ENCODE measurements around the gene TYW1B. TPM values are rescaled to one million over a fixed set of nuclear protein-coding genes. Genes with fewer than 3 reads are reported as not detected.
"Not testable (repeated sequence)": the region's sequence is repeated elsewhere in the genome, so short reads cannot be mapped to it uniquely, and the experiment has no call there.

Gene TYW1B
- total and polyA plus RNA-seq, 3 experiments from 2014 or later, result 1.5 to 5.1 (median 4.7) TPM

DNA sequence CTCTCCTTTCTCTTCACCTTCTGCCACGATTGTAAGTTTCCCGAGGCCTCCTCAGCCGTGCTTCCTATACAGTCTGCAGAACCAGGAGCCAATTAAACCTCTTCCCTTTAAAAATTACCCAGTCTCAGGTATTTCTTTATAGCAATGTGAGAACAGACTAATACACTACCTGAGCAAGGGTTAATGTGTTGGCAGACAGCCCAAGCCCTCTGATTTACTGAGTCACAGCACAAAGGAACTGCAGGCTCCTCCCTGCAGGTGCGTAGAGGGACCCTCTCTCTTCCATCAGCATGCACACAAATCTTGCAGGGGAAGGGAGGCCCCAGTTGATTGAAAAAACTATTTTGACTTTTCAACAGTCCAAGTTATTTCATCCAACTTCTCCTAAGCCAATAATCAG, 271.3 kb downstream of the TYW1B start:
- H3K9me3 ChIP-seq (ENCODE audit: low read length); H3K36me3 ChIP-seq (ENCODE audit: insufficient read depth, low read length); H3K4me1 Mint-ChIP-seq; H3K27me3 Mint-ChIP-seq; H3K4me1 ChIP-seq (ENCODE audit: insufficient read depth, low read length); CTCF ChIA-PET; H3K27ac ChIP-seq (ENCODE audit: low read depth, low read length); H3K36me3 Mint-ChIP-seq; H3K4me3 Mint-ChIP-seq; H3K27me3 ChIP-seq (ENCODE audit: insufficient read depth, low read length, poor library complexity, severe bottlenecking); DNase-seq; H3K4me3 ChIP-seq (ENCODE audit: low read length); POLR2A ChIA-PET; H3K27ac Mint-ChIP-seq: not testable (repeated sequence)
- H3K9me3 Mint-ChIP-seq, result peaks cover 2 to 26% (median 10%) of the 10 kb centered on the region in 5 donors

DNA sequence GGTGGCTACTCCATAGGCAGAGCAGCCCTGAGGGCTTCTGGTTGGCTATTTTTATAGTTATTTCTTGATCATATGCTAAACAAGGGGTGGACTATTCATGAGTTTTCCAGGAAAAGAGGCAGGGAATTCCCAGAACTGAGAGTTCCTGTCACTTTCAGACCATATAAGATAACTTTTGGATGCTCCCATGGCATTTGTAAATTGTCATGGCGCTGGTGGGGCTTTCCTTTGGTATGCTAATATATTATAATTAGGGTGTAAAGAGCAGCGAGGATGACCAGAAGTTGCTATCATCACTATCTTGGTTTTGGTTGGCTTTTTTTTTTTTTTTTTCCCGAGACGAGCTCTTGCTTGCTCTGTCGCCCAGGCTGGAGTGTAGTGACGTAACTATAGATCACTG, 272.8 kb downstream of the TYW1B start:
- H3K4me3 ChIP-seq (ENCODE audit: low read length); POLR2A ChIA-PET; H3K27me3 ChIP-seq (ENCODE audit: insufficient read depth, low read length, poor library complexity, severe bottlenecking); CTCF ChIA-PET; H3K27ac Mint-ChIP-seq; H3K9me3 ChIP-seq (ENCODE audit: low read length); H3K27ac ChIP-seq (ENCODE audit: low read depth, low read length); H3K4me1 Mint-ChIP-seq; H3K4me1 ChIP-seq (ENCODE audit: insufficient read depth, low read length); H3K36me3 ChIP-seq (ENCODE audit: insufficient read depth, low read length); DNase-seq; H3K27me3 Mint-ChIP-seq; H3K36me3 Mint-ChIP-seq; H3K4me3 Mint-ChIP-seq: not testable (repeated sequence)
- peaks cover 0 to 25% (median 11%) of the 10 kb centered on the region in 5 donors for H3K9me3 Mint-ChIP-seq

DNA sequence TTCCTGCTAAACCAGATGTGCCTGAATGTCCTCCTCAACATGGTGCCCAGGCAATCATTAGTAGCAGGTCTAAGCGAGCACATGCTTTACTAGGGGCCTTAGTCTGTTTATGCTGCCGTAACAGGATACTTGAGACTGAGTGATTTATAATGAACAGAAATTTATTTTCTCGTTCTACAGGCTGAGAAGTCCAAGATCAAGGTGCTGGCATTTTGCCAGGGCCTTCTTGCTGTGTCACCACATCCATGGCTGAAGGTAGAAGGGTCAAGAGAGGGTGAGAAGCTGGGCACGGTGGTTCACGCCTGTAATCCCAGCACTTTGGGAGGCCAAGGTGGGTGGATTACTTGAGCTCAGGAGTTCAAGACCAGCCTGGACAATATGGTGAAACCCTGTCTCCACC, 273.6 kb downstream of the TYW1B start:
- CTCF ChIA-PET, result not testable (repeated sequence)

DNA sequence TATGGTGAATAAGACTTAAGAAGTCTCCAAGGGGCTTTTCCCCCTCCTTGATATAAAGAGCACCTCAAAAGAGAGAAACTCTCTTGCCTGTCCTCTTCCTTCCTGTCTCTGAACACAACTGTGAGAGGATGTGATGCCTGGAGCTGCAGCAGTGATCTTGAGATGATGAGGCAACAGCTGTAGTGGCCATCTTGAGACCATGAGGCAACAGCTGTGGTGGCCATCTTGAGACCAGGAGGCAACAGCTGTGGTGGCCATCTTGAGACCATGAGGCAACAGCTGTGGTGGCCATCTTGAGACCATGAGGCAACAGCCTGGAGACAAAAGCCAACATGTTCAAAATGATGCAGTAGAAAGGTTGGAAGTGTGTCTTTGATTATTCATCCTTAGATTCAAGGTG, 277.5 kb downstream of the TYW1B start:
- H3K4me1 Mint-ChIP-seq; H3K27me3 Mint-ChIP-seq; DNase-seq; H3K4me1 ChIP-seq (ENCODE audit: insufficient read depth, low read length); POLR2A ChIA-PET; H3K27ac ChIP-seq (ENCODE audit: low read depth, low read length); H3K9me3 ChIP-seq (ENCODE audit: low read length); H3K27me3 ChIP-seq (ENCODE audit: insufficient read depth, low read length, poor library complexity, severe bottlenecking); H3K36me3 ChIP-seq (ENCODE audit: insufficient read depth, low read length); H3K36me3 Mint-ChIP-seq; H3K4me3 Mint-ChIP-seq; CTCF ChIA-PET; H3K4me3 ChIP-seq (ENCODE audit: low read length); H3K27ac Mint-ChIP-seq: not testable (repeated sequence)
- H3K9me3 Mint-ChIP-seq, result peaks cover 0 to 18% (median 13%) of the 10 kb centered on the region in 5 donors

More for the DNA sequence above, 273.6 kb downstream of the TYW1B start:
- DNase-seq; POLR2A ChIA-PET; H3K27ac ChIP-seq (ENCODE audit: low read depth, low read length); H3K4me1 Mint-ChIP-seq; H3K9me3 ChIP-seq (ENCODE audit: low read length); H3K27me3 Mint-ChIP-seq; H3K4me3 ChIP-seq (ENCODE audit: low read length); H3K27ac Mint-ChIP-seq; H3K4me1 ChIP-seq (ENCODE audit: insufficient read depth, low read length); H3K36me3 Mint-ChIP-seq; H3K4me3 Mint-ChIP-seq; H3K36me3 ChIP-seq (ENCODE audit: insufficient read depth, low read length); H3K27me3 ChIP-seq (ENCODE audit: insufficient read depth, low read length, poor library complexity, severe bottlenecking): not testable (repeated sequence)
- H3K9me3 Mint-ChIP-seq, result peaks cover 0 to 23% (median 13%) of the 10 kb centered on the region in 5 donors

DNA sequence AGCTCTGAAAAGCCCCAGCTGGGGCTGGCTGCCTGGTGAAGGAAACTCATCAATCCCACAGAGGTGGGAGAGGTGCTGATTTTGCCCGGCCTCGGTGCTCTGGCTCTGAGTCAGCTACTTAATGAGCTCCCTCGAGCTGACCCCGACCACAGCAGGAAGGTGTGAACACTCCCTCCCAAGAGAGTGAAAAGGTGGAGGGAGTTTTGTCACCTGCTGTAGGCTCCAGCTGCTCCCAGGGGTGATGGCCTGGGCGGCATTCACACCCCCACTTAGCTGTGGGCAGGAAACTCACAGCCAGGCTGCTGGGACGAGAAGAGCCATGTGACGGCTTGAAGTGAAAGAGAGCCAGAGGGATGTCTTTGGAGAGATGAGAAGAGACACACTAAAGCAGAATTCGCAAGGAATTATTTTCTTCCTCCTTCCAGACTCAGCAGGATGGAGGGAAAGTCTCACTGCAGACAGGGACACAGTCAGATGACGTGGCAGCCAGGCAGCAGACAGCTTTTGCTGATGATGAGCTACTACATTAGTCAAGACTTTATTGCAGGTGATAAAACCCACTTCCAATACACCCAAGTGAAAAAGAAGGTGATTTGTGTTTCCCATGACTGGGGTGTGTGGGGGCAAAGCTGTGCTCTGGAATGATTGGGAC, 281.3 kb downstream of the TYW1B start:
- H3K4me1 Mint-ChIP-seq; H3K27ac ChIP-seq (ENCODE audit: low read depth, low read length); H3K4me3 ChIP-seq (ENCODE audit: low read length); H3K36me3 ChIP-seq (ENCODE audit: insufficient read depth, low read length); H3K27me3 Mint-ChIP-seq; H3K9me3 ChIP-seq (ENCODE audit: low read length); H3K4me3 Mint-ChIP-seq; H3K27me3 ChIP-seq (ENCODE audit: insufficient read depth, low read length, poor library complexity, severe bottlenecking); DNase-seq; CTCF ChIA-PET; H3K36me3 Mint-ChIP-seq; H3K4me1 ChIP-seq (ENCODE audit: insufficient read depth, low read length); POLR2A ChIA-PET: not testable (repeated sequence)
- Mint-ChIP-seq H3K27ac (peak overlapping the region in 1 of 8 donors; percentile 88), H3K9me3 (peaks cover 0 to 11% (median 5%) of the 10 kb centered on the region in 5 donors)

DNA sequence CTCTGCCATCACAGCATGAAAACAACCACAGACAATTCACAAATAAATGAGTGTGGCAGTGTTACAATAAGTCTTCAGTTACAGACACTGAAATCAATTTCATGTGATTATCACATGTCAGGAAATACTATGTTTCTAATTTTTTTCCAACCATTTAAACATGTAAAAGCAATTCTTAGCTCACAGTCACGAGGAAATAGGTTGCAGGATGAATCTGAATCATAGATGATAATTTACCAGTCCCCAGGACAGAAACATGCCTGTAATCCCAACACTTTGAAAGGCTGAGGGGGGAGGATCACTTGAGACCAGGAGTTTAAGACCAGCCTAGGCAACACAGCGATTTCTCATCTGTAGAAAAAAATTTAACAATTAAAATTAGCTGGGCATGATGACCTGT, 283.5 kb downstream of the TYW1B start:
- H3K27me3 ChIP-seq (ENCODE audit: insufficient read depth, low read length, poor library complexity, severe bottlenecking); DNase-seq; H3K9me3 ChIP-seq (ENCODE audit: low read length); H3K36me3 Mint-ChIP-seq; H3K27me3 Mint-ChIP-seq; H3K4me1 Mint-ChIP-seq; POLR2A ChIA-PET; H3K36me3 ChIP-seq (ENCODE audit: insufficient read depth, low read length); H3K4me3 ChIP-seq (ENCODE audit: low read length); CTCF ChIA-PET; H3K4me1 ChIP-seq (ENCODE audit: insufficient read depth, low read length); H3K4me3 Mint-ChIP-seq; H3K27ac ChIP-seq (ENCODE audit: low read depth, low read length); H3K27ac Mint-ChIP-seq; H3K9me3 Mint-ChIP-seq: not testable (repeated sequence)

DNA sequence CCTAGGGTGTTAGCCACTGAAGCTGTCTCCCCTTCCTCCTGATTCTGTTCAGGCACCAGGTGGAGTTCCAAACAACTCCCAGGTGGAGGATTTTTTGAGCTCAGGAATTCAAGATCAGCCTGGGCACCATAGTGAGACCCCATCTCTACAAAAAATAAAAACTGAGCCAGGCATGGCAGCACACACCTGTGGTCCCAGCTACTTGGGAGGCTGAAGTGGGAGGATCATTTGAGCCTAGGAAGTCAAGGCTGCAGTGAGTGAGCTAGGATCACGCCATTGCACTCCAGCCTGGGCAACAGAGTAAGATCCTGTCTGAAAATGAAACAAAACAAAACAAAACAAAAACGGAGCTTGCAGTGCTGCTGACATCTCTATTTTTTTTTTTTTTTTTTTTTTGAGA, 287.1 kb downstream of the TYW1B start:
- Mint-ChIP-seq H3K36me3 (no peaks in the 10 kb centered on the region), H3K4me3 (no peak overlapping the region), H3K9me3 (peaks cover 0 to 5% (median 0%) of the 10 kb centered on the region in 5 donors), H3K27me3 (peaks cover 0 to 2% of the 10 kb centered on the region in 2 donors), H3K4me1 (no peaks in the 10 kb centered on the region), H3K27ac (no peak overlapping the region)
- POLR2A ChIA-PET, result no interaction called here
- Histone ChIP-seq H3K27me3 (ENCODE audit: insufficient read depth, low read length, poor library complexity, severe bottlenecking) (no peaks in the 10 kb centered on the region), H3K4me1 (ENCODE audit: insufficient read depth, low read length) (no peaks in the 10 kb centered on the region), H3K9me3 (ENCODE audit: low read length) (no peaks in the 10 kb centered on the region), H3K4me3 (ENCODE audit: low read length) (no peak overlapping the region), H3K36me3 (ENCODE audit: insufficient read depth, low read length) (no peaks in the 10 kb centered on the region), H3K27ac (ENCODE audit: low read depth, low read length) (no peak overlapping the region)
- CTCF ChIA-PET, result no interaction called here
- DNase-seq, result no peak

DNA sequence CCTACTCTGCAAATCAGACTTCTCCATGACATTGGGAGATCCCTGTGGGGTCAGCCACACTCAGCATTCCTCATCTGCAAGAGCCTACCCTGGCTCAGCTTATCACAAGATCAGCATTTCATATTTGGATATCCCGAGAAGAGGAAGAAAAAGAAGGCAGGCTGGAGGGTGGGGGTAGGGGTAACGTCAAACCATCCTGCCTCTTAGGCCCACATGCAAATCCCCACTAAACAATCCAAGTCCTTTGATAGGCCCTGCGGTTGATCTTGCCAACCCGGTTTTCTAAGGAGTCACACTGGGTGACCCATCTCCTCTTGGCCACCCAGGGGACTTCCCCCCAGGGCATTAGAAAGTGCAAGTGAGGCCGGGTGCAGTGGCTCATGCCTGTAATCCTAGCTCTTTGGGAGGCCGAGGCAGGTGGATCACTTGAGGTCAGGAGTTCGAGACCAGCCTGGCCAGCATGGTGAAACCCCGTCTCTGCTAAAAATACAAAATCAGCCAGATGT, 287.8 kb downstream of the TYW1B start:
- no peak overlapping the region for H3K27ac Mint-ChIP-seq
- no peaks in the 10 kb centered on the region for H3K4me1 ChIP-seq (ENCODE audit: insufficient read depth, low read length)
- CTCF ChIA-PET, result no interaction called here
- H3K27ac ChIP-seq (ENCODE audit: low read depth, low read length), result no peak overlapping the region
- H3K4me3 Mint-ChIP-seq, result no peak overlapping the region
- no peaks in the 10 kb centered on the region for H3K36me3 ChIP-seq (ENCODE audit: insufficient read depth, low read length)
- H3K9me3 Mint-ChIP-seq, result peaks cover 0 to 5% (median 0%) of the 10 kb centered on the region in 5 donors
- no peaks in the 10 kb centered on the region for H3K36me3 Mint-ChIP-seq
- POLR2A ChIA-PET, result no interaction called here
- H3K9me3 ChIP-seq (ENCODE audit: low read length), result no peaks in the 10 kb centered on the region
- no peaks in the 10 kb centered on the region for H3K4me1 Mint-ChIP-seq
- no peak overlapping the region for H3K4me3 ChIP-seq (ENCODE audit: low read length)
- DNase-seq, result no peak
- H3K27me3 Mint-ChIP-seq, result peaks cover 0 to 2% of the 10 kb centered on the region in 2 donors
- H3K27me3 ChIP-seq (ENCODE audit: insufficient read depth, low read length, poor library complexity, severe bottlenecking), result no peaks in the 10 kb centered on the region

DNA sequence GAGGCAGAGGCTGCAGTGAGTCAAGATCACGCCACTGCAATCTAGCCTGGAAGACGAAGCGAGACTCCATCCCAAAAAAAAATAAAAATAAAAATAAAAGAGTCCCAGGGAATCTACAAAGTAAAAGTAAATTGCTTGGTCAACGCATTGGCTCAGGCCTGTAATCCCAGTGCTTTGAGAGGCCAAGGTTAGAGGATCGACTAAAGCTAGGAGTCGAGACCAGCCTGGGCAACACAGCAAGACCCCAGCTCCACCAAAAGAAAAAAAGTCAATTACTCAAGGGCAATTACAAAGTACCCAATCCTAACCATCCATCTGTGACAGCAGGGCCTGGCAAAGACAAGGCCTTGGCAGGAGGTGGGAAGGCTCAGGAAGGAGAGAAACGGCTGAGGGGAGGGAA, 288.3 kb downstream of the TYW1B start:
- H3K27ac ChIP-seq (ENCODE audit: low read depth, low read length), result no peak overlapping the region
- peaks cover 0 to 2% of the 10 kb centered on the region in 2 donors for H3K27me3 Mint-ChIP-seq
- H3K4me1 Mint-ChIP-seq, result no peaks in the 10 kb centered on the region
- H3K36me3 Mint-ChIP-seq, result no peaks in the 10 kb centered on the region
- no peaks in the 10 kb centered on the region for H3K4me1 ChIP-seq (ENCODE audit: insufficient read depth, low read length)
- H3K4me3 ChIP-seq (ENCODE audit: low read length), result no peak overlapping the region
- ChIA-PET POLR2A (no interaction called here), CTCF (no interaction called here)
- no peak overlapping the region for H3K27ac Mint-ChIP-seq
- H3K9me3 Mint-ChIP-seq, result peaks cover 0 to 5% (median 0%) of the 10 kb centered on the region in 5 donors
- H3K36me3 ChIP-seq (ENCODE audit: insufficient read depth, low read length), result no peaks in the 10 kb centered on the region
- H3K27me3 ChIP-seq (ENCODE audit: insufficient read depth, low read length, poor library complexity, severe bottlenecking), result no peaks in the 10 kb centered on the region
- DNase-seq, result no peak
- H3K9me3 ChIP-seq (ENCODE audit: low read length), result no peaks in the 10 kb centered on the region
- H3K4me3 Mint-ChIP-seq, result no peak overlapping the region
